Loucy (cell line): Measurements from ENCODE around the gene LGALS1.

ENCODE experiments used
- H2AFZ ChIP-seq: fragments of 200-600 bp; sonication (generic); 2 replicates; pipeline ENCODE4 v1.6.0; 2016; ENCODE audit warnings: antibody characterized with exemption, mild to moderate bottlenecking, low read length, moderate library complexity
- H3F3A ChIP-seq: fragments of 200-600 bp; 2 replicates; pipeline ENCODE4 v1.6.0; 2016; ENCODE audit warnings: antibody characterized with exemption, low read depth, mild to moderate bottlenecking
- H3K27me3 ChIP-seq: fragments of 200-600 bp; sonication (generic); 2 replicates; pipeline ENCODE4 v1.6.1; 2014; ENCODE audit warnings: low read length, mild to moderate bottlenecking; ENCODE audit not compliant: insufficient read depth, poor library complexity, severe bottlenecking
- H3K36me3 ChIP-seq: fragments of 200-600 bp; sonication (generic); 2 replicates; pipeline ENCODE4 v1.6.1; 2016; ENCODE audit warnings: low read length; ENCODE audit not compliant: insufficient read depth
- H3K4me1 ChIP-seq: fragments of 200-600 bp; sonication (generic); 2 replicates; pipeline ENCODE4 v1.5.1; 2014; ENCODE audit warnings: low read length, mild to moderate bottlenecking; ENCODE audit not compliant: insufficient read depth, poor library complexity, severe bottlenecking
- H3K4me2 ChIP-seq: fragments of 200-600 bp; sonication (generic); 2 replicates; pipeline ENCODE4 v1.6.0; 2014; ENCODE audit warnings: antibody characterized with exemption, low read length, low read depth, mild to moderate bottlenecking; ENCODE audit not compliant: poor library complexity, severe bottlenecking
- H3K4me3 ChIP-seq: fragments of 200-600 bp; sonication (generic); 2 replicates; pipeline ENCODE4 v1.5.1; 2014; ENCODE audit warnings: low read length, mild to moderate bottlenecking, mixed read lengths; ENCODE audit not compliant: poor library complexity, severe bottlenecking
- H3K79me2 ChIP-seq: fragments of 200-600 bp; sonication (generic); 2 replicates; pipeline ENCODE4 v1.6.1; 2014; ENCODE audit warnings: low read length; ENCODE audit not compliant: insufficient read depth
- H3K9ac ChIP-seq: fragments of 200-600 bp; sonication (generic); 2 replicates; pipeline ENCODE4 v1.6.0; 2014; ENCODE audit warnings: mild to moderate bottlenecking, low read depth, low read length, moderate library complexity; ENCODE audit not compliant: poor library complexity, severe bottlenecking
- H3K9me2 ChIP-seq: fragments of 200-600 bp; sonication (generic); replicated peaks from 2 replicates; pipeline ENCODE4 v1.6.1; 2016; ENCODE audit warnings: low read depth, low read length, mixed read lengths
- H3K9me3 ChIP-seq: fragments of 200-600 bp; sonication (generic); 2 replicates; pipeline ENCODE4 v1.6.1; 2014; ENCODE audit warnings: mild to moderate bottlenecking, antibody characterized with exemption, low read length, low read depth; ENCODE audit not compliant: insufficient read depth
- H4K20me1 ChIP-seq: fragments of 200-600 bp; sonication (generic); 2 replicates; pipeline ENCODE4 v1.6.0; 2014; ENCODE audit warnings: antibody characterized with exemption, low read length, mild to moderate bottlenecking; ENCODE audit not compliant: insufficient read depth, poor library complexity, severe bottlenecking
- CTCF ChIP-seq: fragments of 200-600 bp; sonication (generic); conservative IDR thresholded peaks from 2 replicates; pipeline ENCODE4 v1.5.1; 2014; ENCODE audit warnings: mild to moderate bottlenecking, antibody characterized with exemption, low read length
- EZH2phosphoT487 ChIP-seq: fragments of 200-600 bp; IDR thresholded peaks from 2 replicates; pipeline ENCODE4 v1.6.1; 2018; ENCODE audit warnings: antibody characterized with exemption, mild to moderate bottlenecking, moderate library complexity, borderline replicate concordance

LGALS1 gene

GRCh38 chr22:37674248-37674647 is 1.2 kb upstream of the LGALS1 start:
- H3K9me2 ChIP-seq, result no peaks in the 10 kb centered on the region
- no peak overlapping the region for H2AFZ ChIP-seq
- H3K9ac ChIP-seq, result peak overlapping the region; percentile 99
- H3K79me2 ChIP-seq, result peaks cover 56% of the 10 kb centered on the region
- peaks cover 14% of the 10 kb centered on the region for H4K20me1 ChIP-seq
- peak overlapping the region; percentile 89 for H3K4me2 ChIP-seq
- peaks cover 37% of the 10 kb centered on the region for H3K4me1 ChIP-seq
- TF ChIP-seq EZH2phosphoT487, result no peak
- TF ChIP-seq CTCF, result no peak
- H3F3A ChIP-seq, result 0 out of 2 replicates have a peak, but pooled peaks cover 9% of the 10 kb centered on the region
- no peaks in the 10 kb centered on the region for H3K9me3 ChIP-seq
- H3K27me3 ChIP-seq, result no peaks in the 10 kb centered on the region
- peak overlapping the region; percentile 86 for H3K4me3 ChIP-seq
- peaks cover 6% of the 10 kb centered on the region; the same call in 1 of the 2 replicates for H3K36me3 ChIP-seq

GRCh38 chr22:37675930-37676735 is 697 bp downstream of the LGALS1 start:
- Histone ChIP-seq H3K4me1 (peaks cover 38% of the 10 kb centered on the region), H4K20me1 (peaks cover 14% of the 10 kb centered on the region), H3F3A (peaks cover 17% of the 10 kb centered on the region; the same call in 1 of the 2 replicates), H3K4me3 (peak overlapping the region; percentile 86), H3K9me2 (no peaks in the 10 kb centered on the region), H3K4me2 (peak overlapping the region; percentile 89), H2AFZ (no peak overlapping the region), H3K27me3 (no peaks in the 10 kb centered on the region), H3K79me2 (peaks cover 61% of the 10 kb centered on the region), H3K36me3 (peaks cover 14% of the 10 kb centered on the region; the same call in 1 of the 2 replicates), H3K9ac (peak overlapping the region; percentile 99), H3K9me3 (no peaks in the 10 kb centered on the region)
- TF ChIP-seq CTCF, result no peak
- no peak for TF ChIP-seq EZH2phosphoT487

GRCh38 chr22:37676736-37677492 is 1.5 kb downstream of the LGALS1 start:
- H2AFZ ChIP-seq, result no peak overlapping the region

More at GRCh38 chr22:37676736-37677492, 1.5 kb downstream of the LGALS1 start:
- Histone ChIP-seq H4K20me1 (peaks cover 14% of the 10 kb centered on the region), H3K36me3 (peaks cover 14% of the 10 kb centered on the region; the same call in 1 of the 2 replicates), H3K9me2 (no peaks in the 10 kb centered on the region), H3K9me3 (no peaks in the 10 kb centered on the region), H3K79me2 (peaks cover 61% of the 10 kb centered on the region), H3K4me2 (peak overlapping the region; percentile 89), H3F3A (peaks cover 17% of the 10 kb centered on the region; the same call in 1 of the 2 replicates), H3K27me3 (no peaks in the 10 kb centered on the region), H3K9ac (peak overlapping the region; percentile 99), H3K4me1 (peaks cover 36% of the 10 kb centered on the region), H3K4me3 (peak overlapping the region; percentile 86)
- no peak for TF ChIP-seq CTCF
- no peak for TF ChIP-seq EZH2phosphoT487
